NCI-H748 (cell line): ENCODE results near the gene LHX3.

ENCODE experiments used
- DNase-seq: peaks from one replicate; lab custom pipeline; 2025; ENCODE audit not compliant: unreplicated experiment; lab: John Stamatoyannopoulos, UW

Gene LHX3

GRCh38 chr9:136228107-136228875, 23.4 kb upstream of the LHX3 start:
- DNase-seq = no peak

GRCh38 chr9:136226680-136227407, 21.9 kb upstream of the LHX3 start:
- DNase-seq = no peak

GRCh38 chr9:136225748-136226679, 21.1 kb upstream of the LHX3 start:
- peak; percentile 36 for DNase-seq

- DNase-seq = no peak
Measured at GRCh38 chr9:136225366-136225747, 20.4 kb upstream of the LHX3 start.

- DNase-seq = no peak
Measured at GRCh38 chr9:136223871-136224640, 19.1 kb upstream of the LHX3 start.

GRCh38 chr9:136222906-136223285, 18.0 kb upstream of the LHX3 start:
- no peak for DNase-seq

- no peak for DNase-seq
Measured at GRCh38 chr9:136222166-136222905, 17.4 kb upstream of the LHX3 start.

GRCh38 chr9:136220017-136220729, 15.2 kb upstream of the LHX3 start:
- DNase-seq = no peak

GRCh38 chr9:136219276-136219675, 14.3 kb upstream of the LHX3 start:
- DNase-seq = no peak

- no peak for DNase-seq
Measured at GRCh38 chr9:136218673-136219072, 13.7 kb upstream of the LHX3 start.

GRCh38 chr9:136218271-136218670, 13.3 kb upstream of the LHX3 start:
- no peak for DNase-seq

- DNase-seq = no peak
Measured at GRCh38 chr9:136216541-136217244, 11.8 kb upstream of the LHX3 start.

GRCh38 chr9:136213733-136214132, 8.8 kb upstream of the LHX3 start:
- DNase-seq = no peak

- DNase-seq = no peak
Measured at GRCh38 chr9:136212345-136212950, 7.5 kb upstream of the LHX3 start.

GRCh38 chr9:136211441-136212344, 6.8 kb upstream of the LHX3 start:
- DNase-seq = no peak

- no peak for DNase-seq
Measured at GRCh38 chr9:136211006-136211405, 6.1 kb upstream of the LHX3 start.

- no peak for DNase-seq
Measured at GRCh38 chr9:136210276-136210675, 5.3 kb upstream of the LHX3 start.
